C4-2B (cell line): ENCODE measurements around the gene RBP5.

Source experiments
- CTCF ChIP-seq: fragments of 450-650 bp; conservative IDR thresholded peaks from 2 replicates; pipeline ENCODE4 v1.5.1; 2017; ENCODE audit warnings: mild to moderate bottlenecking
- ZFX ChIP-seq: fragments of 450-650 bp; IDR thresholded peaks from 2 replicates; pipeline ENCODE4 v1.6.1; 2017

- no peak for TF ChIP-seq CTCF
- no peak for TF ChIP-seq ZFX
Measured at GRCh38 chr12:7137908-7138307, 9.2 kb upstream of the RBP5 start.
